Omental fat pad (tissue), 4 donors: ENCODE measurements around the gene CCDC3. TPM values are rescaled to one million over a fixed set of nuclear protein-coding genes. Genes with fewer than 3 reads are reported as not detected.
A peak's percentile ranks its signal among the peaks of the same experiment; 100 is the strongest.
"Not testable (repeated sequence)": the region's sequence is repeated elsewhere in the genome, so short reads cannot be mapped to it uniquely, and the experiment has no call there.

Experiments
- ATAC-seq: fragments of 150-250 bp; one replicate; pipeline ENCODE4 v1.9.1; 2016; ENCODE audit warnings: mild to moderate bottlenecking, moderate library complexity; ENCODE audit not compliant: low FRiP score
- DNase-seq: peaks from one replicate; pipeline ENCODE4 v3.0.0-alpha.2; 2019; ENCODE audit warnings: low spot score
- total RNA-seq, 4 donors: library from RNA; depleted of rRNA; stranded (reverse); fragments of >200 nt; gene quantifications; one replicate each; pipeline ENCODE4 v1.1.0, GENCODE V29; 2016
- TF ChIP-seq, protein P1 (sequence below), 3 donors: fragments of 450-650 bp; IDR thresholded peaks; one replicate each; pipeline ENCODE4 v1.5.1; 2016 to 2017; ENCODE audit warnings: antibody characterized with exemption in 3 of 3, mild to moderate bottlenecking in 3 of 3, moderate library complexity in 2 of 3

The CCDC3 gene
- total RNA-seq, 4 donors from 2014 or later, result 23.5 to 77.8 (median 39.1) TPM

DNA sequence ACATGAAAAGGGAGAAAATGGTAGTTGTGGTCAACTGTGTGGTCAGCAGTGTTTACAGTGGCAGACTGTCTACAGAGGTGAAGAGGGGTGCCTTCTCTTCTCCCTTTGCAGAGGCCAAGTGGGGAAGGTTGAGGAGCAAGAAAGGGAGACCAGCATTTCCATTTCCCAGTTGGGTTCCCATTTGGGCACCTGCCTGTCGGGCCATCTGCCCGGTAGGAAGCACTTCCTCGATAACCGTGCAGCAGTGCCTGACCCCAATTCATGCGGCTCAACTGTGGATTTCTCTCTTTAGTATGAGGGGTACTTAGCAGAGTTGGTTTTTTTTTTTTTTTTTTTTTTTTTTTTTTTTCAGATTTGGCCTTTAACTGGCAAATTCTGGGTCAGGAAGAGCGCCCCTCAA is 127.0 kb downstream of the CCDC3 start:
- DNase-seq (no peak), ATAC-seq (no peak)
- TF ChIP-seq, protein P1, sequence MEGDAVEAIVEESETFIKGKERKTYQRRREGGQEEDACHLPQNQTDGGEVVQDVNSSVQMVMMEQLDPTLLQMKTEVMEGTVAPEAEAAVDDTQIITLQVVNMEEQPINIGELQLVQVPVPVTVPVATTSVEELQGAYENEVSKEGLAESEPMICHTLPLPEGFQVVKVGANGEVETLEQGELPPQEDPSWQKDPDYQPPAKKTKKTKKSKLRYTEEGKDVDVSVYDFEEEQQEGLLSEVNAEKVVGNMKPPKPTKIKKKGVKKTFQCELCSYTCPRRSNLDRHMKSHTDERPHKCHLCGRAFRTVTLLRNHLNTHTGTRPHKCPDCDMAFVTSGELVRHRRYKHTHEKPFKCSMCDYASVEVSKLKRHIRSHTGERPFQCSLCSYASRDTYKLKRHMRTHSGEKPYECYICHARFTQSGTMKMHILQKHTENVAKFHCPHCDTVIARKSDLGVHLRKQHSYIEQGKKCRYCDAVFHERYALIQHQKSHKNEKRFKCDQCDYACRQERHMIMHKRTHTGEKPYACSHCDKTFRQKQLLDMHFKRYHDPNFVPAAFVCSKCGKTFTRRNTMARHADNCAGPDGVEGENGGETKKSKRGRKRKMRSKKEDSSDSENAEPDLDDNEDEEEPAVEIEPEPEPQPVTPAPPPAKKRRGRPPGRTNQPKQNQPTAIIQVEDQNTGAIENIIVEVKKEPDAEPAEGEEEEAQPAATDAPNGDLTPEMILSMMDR (IDR thresholded peaks at IDR 0.05), result no peak

DNA sequence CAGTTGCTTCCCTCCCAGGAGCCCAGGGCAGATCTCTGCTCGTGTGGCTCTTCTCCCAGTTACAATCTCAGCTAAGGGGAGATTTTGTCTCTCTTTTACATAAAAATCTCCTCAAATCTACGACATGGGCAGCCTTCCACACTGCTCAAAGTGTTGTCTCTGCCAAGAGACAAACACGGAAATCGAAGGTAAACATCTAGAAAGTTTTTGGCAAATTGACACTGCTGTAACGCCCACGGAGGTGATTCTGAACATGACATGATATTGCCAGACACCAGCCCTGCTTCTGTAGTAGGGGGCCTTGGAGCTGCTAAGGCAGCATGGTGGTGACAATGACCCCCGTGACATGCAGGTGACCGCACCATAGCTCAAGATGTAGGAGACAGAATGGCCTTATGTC is 128.3 kb downstream of the CCDC3 start:
- ATAC-seq (no peak), DNase-seq (no peak)
- TF ChIP-seq, protein P1 (IDR thresholded peaks at IDR 0.05), result no peak

DNA sequence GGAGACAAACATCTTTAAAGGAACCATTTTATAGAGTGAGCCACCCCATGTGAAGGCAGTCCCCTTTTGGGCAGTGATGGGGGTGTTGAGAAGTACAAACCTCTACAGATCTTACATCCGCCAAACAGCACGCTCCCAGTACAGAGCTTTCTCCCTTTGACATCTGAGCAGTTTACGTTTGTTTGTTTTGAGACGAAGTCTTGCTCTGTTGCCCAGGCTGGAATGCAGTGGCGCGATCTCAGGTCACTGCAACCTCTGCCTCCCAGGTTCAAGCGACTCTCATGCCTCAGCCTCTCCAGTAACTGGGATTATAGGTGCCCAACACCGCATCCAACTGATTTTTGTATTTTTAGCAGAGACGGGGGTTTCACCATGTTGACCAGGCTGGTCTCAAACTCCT is 128.9 kb downstream of the CCDC3 start:
- TF ChIP-seq, protein P1 (IDR thresholded peaks at IDR 0.05), result no peak
- DNase-seq (no peak), ATAC-seq (no peak)

DNA sequence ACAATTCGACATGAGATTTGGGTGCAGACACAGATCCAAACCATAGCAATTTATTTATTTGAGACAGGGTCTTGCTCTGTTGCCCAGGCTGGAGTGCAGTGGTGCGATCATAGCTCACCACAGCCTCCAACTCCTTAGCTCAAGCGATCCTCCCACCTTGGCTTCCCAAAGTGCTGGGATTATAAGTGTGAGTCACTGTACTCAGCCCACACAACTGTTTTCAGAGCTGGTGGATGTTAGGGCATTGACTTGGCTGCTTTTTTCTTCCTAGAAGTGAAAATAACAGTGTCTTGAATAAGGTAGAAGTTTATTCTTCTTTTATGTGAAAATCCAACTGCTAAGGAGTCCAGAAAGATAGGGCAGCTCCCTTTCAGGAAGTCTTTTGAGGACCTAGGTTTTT is 132.1 kb downstream of the CCDC3 start:
- ATAC-seq, result peak; percentile 69

DNA sequence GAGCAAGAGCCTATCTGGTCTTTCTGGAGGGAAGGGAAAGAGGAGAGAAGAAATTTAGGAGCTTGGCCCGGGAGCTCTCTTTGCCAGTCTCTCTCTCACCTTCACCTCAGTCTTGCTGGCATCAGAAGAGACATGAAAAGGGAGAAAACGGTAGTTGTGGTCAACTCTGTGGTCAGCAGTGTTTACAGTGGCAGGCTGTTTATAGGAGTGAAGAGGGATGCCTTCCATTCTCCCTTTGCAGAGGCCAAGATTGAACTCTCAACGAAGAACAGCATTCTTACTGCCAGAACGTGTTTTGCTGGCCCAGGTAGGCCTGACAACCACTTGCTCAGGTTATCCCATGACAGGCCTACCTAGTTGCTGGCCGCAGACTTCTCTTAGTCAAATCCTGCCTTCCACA is 133.3 kb downstream of the CCDC3 start:
- DNase-seq, result no peak
- TF ChIP-seq, protein P1 (IDR thresholded peaks at IDR 0.05), result no peak
- no peak for ATAC-seq

More for the DNA sequence above, 132.1 kb downstream of the CCDC3 start:
- DNase-seq, result no peak
- TF ChIP-seq, protein P1 (IDR thresholded peaks at IDR 0.05), result no peak

DNA sequence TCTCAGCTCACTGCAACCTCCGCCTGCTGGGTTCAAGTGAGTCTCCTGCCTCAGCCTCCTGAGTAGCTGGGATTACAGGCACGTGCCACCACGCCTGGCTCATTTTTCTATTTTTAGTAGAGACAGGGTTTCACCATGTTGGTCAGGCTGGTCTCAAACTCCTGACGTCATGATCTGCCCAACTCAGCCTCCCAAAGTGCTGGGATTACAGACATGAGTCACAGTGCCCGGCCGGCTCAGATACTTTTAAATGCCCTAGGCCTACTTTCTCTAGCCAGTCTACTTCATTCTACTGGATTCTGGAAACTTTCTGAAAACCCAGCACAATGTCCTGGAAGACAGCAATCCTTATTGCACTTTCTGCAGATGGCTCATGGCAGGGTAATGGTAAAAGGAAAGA is 136.0 kb downstream of the CCDC3 start:
- ATAC-seq, result not testable (repeated sequence)

DNA sequence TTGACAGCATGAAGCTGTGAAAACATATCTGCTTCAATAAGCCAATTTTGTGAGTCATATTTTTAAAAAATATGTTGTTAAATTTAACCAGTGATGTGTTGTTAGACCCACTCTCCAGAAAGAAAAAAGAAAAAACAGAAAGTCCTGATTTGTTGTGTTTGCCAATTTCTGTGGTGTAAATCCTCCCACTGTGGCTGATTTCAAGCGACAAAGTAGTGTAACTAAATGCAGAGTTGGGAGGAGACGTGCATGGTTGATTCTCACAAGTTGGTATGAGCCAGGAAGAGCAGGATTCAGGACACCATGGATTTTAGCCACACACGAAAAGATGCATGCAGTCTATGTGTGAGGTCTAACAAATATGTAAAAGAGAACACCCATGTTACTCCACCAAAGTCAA is 139.1 kb downstream of the CCDC3 start:
- DNase-seq (no peak), ATAC-seq (no peak)
- TF ChIP-seq, protein P1 (IDR thresholded peaks at IDR 0.05), result no peak

More for the DNA sequence above, 136.0 kb downstream of the CCDC3 start:
- DNase-seq, result not testable (repeated sequence)

DNA sequence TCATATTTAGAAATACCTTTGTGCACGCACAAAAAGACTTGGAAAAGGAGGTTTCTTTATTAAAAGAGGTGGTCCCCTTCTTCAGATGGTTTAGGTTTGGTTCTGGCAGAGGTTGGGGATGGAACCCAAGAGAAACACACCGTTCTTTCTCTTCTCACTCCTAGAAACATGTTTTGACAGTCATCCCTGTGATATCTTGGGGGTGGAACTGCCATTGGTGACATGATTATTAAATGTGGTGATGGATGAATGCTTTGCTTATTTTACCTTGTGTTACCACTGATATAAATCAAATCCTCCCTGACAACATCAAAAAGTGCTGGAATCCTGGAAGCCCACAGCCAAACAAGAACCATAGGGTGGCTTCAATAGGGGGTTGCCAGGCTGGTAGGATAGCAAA is 146.5 kb downstream of the CCDC3 start:
- ATAC-seq, result no peak
- TF ChIP-seq, protein P1 (IDR thresholded peaks at IDR 0.05), result no peak
- no peak for DNase-seq
